ENCODE data around the gene CMTM5.
"Not testable (repeated sequence)": the region's sequence is repeated elsewhere in the genome, so short reads cannot be mapped to it uniquely, and the experiment has no call there.

CMTM5 gene

DNA sequence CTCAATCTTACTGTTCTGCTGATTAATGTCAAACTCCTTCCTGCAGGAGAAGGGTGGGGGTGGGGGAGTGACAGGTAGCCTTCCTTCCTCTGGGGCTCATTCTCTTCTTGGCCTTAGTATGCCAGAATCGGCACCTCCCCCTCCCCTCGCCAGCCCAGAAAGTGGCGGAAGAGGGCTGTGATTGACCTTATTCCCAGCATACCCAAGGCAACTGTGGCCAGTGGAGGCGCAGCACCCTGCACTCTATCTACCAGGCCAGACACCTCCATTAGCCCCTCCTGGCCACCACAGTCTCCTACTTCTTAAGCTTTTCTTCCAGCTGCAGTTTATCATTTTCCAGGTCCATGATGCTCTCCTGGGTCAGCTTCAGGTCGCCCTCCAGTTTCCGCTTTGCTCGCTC, 15.8 kb downstream of the CMTM5 start:
- Histone ChIP-seq H3K36me3 (ENCODE audit: control insufficient read depth in 5 of 5, insufficient read depth in 5 of 5, low read length in 5 of 5) (no peaks in the 10 kb centered on the region), H3K4me1 (ENCODE audit: control insufficient read depth in 5 of 5, insufficient read depth in 5 of 5, low read length in 5 of 5) (no peaks in the 10 kb centered on the region), H3K27me3 (ENCODE audit: control insufficient read depth in 5 of 5, insufficient read depth in 4 of 5, low read length in 5 of 5) (peaks cover 0 to 13% (median 5%) of the 10 kb centered on the region in 5 donors), H3K4me3 (ENCODE audit: low read depth in 1 of 5, low read length in 5 of 5) (no peak overlapping the region), H3K9me3 (ENCODE audit: control insufficient read depth in 5 of 5, low read length in 5 of 5) (no peaks in the 10 kb centered on the region), H3K9ac (ENCODE audit: low read length in 5 of 5) (no peak overlapping the region), H3K27ac (ENCODE audit: low read depth, low read length) (no peak overlapping the region)

- Histone ChIP-seq H3K9me3 (ENCODE audit: control insufficient read depth in 5 of 5, low read length in 5 of 5) (no peaks in the 10 kb centered on the region), H3K27ac (ENCODE audit: low read depth, low read length) (no peak overlapping the region), H3K4me3 (ENCODE audit: low read depth in 1 of 5, low read length in 5 of 5) (no peak overlapping the region), H3K9ac (ENCODE audit: low read length in 5 of 5) (no peak overlapping the region), H3K4me1 (ENCODE audit: control insufficient read depth in 5 of 5, insufficient read depth in 5 of 5, low read length in 5 of 5) (no peaks in the 10 kb centered on the region), H3K36me3 (ENCODE audit: control insufficient read depth in 5 of 5, insufficient read depth in 5 of 5, low read length in 5 of 5) (no peaks in the 10 kb centered on the region), H3K27me3 (ENCODE audit: control insufficient read depth in 5 of 5, insufficient read depth in 4 of 5, low read length in 5 of 5) (peaks cover 0 to 4% (median 0%) of the 10 kb centered on the region in 5 donors)
Measured at GRCh38 chr14:23396126-23396525, 19.3 kb downstream of the CMTM5 start.

GRCh38 chr14:23396781-23397407, 20.0 kb downstream of the CMTM5 start:
- H3K4me1 ChIP-seq (ENCODE audit: control insufficient read depth in 5 of 5, insufficient read depth in 5 of 5, low read length in 5 of 5): no peaks in the 10 kb centered on the region
- no peak overlapping the region for H3K9ac ChIP-seq (ENCODE audit: low read length in 5 of 5)
- H3K36me3 ChIP-seq (ENCODE audit: control insufficient read depth in 5 of 5, insufficient read depth in 5 of 5, low read length in 5 of 5): no peaks in the 10 kb centered on the region
- no peak overlapping the region for H3K4me3 ChIP-seq (ENCODE audit: low read depth in 1 of 5, low read length in 5 of 5)
- H3K27me3 ChIP-seq (ENCODE audit: control insufficient read depth in 5 of 5, insufficient read depth in 4 of 5, low read length in 5 of 5): peaks cover 0 to 4% (median 1%) of the 10 kb centered on the region in 5 donors
- no peak overlapping the region for H3K27ac ChIP-seq (ENCODE audit: low read depth, low read length)
- no peaks in the 10 kb centered on the region for H3K9me3 ChIP-seq (ENCODE audit: control insufficient read depth in 5 of 5, low read length in 5 of 5)

DNA sequence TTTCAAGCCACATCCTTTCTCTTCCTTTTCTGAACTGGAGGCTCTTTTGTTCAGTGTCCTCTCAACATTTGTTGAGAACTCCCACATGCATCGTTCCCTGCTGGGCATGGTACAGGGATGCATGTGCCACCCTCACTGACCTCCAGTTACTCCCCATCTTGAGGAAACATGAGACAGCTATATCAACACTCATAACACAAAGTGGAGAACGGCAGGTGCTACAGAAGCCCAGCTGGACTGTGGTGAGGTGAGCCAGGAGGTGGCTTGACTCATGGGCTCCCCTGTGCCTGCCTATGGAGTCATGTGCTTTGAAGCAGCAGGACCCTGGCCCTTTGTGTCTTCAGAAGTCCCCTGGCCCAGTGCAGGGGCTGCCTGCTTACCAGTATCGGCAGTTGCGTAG, 21.5 kb downstream of the CMTM5 start:
- Histone ChIP-seq H3K4me3 (ENCODE audit: low read depth in 1 of 5, low read length in 5 of 5) (no peak overlapping the region), H3K9me3 (ENCODE audit: control insufficient read depth in 5 of 5, low read length in 5 of 5) (no peaks in the 10 kb centered on the region), H3K27me3 (ENCODE audit: control insufficient read depth in 5 of 5, insufficient read depth in 4 of 5, low read length in 5 of 5) (peaks cover 0 to 9% (median 4%) of the 10 kb centered on the region in 5 donors), H3K9ac (ENCODE audit: low read length in 5 of 5) (no peak overlapping the region), H3K36me3 (ENCODE audit: control insufficient read depth in 5 of 5, insufficient read depth in 5 of 5, low read length in 5 of 5) (no peaks in the 10 kb centered on the region), H3K4me1 (ENCODE audit: control insufficient read depth in 5 of 5, insufficient read depth in 5 of 5, low read length in 5 of 5) (no peaks in the 10 kb centered on the region), H3K27ac (ENCODE audit: low read depth, low read length) (no peak overlapping the region)

DNA sequence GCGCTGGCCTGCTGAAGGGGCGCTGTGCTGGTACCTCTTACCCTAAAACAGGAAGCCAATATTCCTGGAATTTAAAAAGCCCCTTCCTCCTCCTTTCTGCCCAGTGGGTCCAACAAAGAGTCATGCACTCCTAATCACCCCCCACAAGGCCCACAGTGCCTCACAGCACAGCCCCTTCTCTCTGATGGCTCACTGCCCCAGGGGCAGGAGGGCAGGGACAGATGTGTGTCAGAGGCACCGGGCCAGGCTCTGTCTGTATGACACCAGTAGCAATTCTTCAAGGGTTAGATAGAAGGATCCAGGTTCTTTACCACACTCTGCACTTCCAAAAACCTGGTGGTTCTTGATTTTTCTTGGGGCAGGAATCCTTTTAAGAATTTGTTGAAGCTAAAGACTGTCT, 22.3 kb downstream of the CMTM5 start:
- Histone ChIP-seq H3K9ac (ENCODE audit: low read length in 5 of 5) (no peak overlapping the region), H3K4me1 (ENCODE audit: control insufficient read depth in 5 of 5, insufficient read depth in 5 of 5, low read length in 5 of 5) (no peaks in the 10 kb centered on the region), H3K9me3 (ENCODE audit: control insufficient read depth in 5 of 5, low read length in 5 of 5) (no peaks in the 10 kb centered on the region), H3K27me3 (ENCODE audit: control insufficient read depth in 5 of 5, insufficient read depth in 4 of 5, low read length in 5 of 5) (peaks cover 0 to 9% (median 4%) of the 10 kb centered on the region in 5 donors), H3K4me3 (ENCODE audit: low read depth in 1 of 5, low read length in 5 of 5) (no peak overlapping the region), H3K27ac (ENCODE audit: low read depth, low read length) (no peak overlapping the region), H3K36me3 (ENCODE audit: control insufficient read depth in 5 of 5, insufficient read depth in 5 of 5, low read length in 5 of 5) (no peaks in the 10 kb centered on the region)

DNA sequence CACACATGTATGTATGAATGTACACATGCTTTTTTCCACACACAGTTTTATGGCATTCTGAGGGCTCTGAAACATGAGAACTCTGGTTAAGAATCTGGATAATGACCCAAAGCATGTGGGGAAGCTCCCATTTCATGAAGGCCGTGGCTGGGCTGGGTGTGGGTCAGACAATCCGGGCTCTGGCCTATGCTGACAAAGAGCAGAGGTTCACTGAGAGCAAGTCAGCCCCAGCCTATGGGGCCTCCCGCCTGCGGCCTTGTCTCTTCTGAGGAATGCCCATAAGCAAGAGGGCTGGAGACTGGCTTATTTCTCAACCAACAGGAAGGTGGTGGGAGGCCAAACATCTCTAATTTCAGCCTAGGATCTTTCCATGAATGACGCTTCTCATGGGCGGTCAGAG, 22.7 kb downstream of the CMTM5 start:
- no peak overlapping the region for H3K27ac ChIP-seq (ENCODE audit: low read depth, low read length)
- H3K4me3 ChIP-seq (ENCODE audit: low read depth in 1 of 5, low read length in 5 of 5): no peak overlapping the region
- H3K9ac ChIP-seq (ENCODE audit: low read length in 5 of 5): no peak overlapping the region
- H3K36me3 ChIP-seq (ENCODE audit: control insufficient read depth in 5 of 5, insufficient read depth in 5 of 5, low read length in 5 of 5): no peaks in the 10 kb centered on the region
- no peaks in the 10 kb centered on the region for H3K9me3 ChIP-seq (ENCODE audit: control insufficient read depth in 5 of 5, low read length in 5 of 5)
- no peaks in the 10 kb centered on the region for H3K4me1 ChIP-seq (ENCODE audit: control insufficient read depth in 5 of 5, insufficient read depth in 5 of 5, low read length in 5 of 5)
- peaks cover 2 to 13% (median 4%) of the 10 kb centered on the region in 5 donors for H3K27me3 ChIP-seq (ENCODE audit: control insufficient read depth in 5 of 5, insufficient read depth in 4 of 5, low read length in 5 of 5)

GRCh38 chr14:23400496-23401149, 23.8 kb downstream of the CMTM5 start:
- not testable (repeated sequence) for H3K9me3 ChIP-seq (ENCODE audit: control insufficient read depth in 5 of 5, low read length in 5 of 5); H3K4me1 ChIP-seq (ENCODE audit: control insufficient read depth in 5 of 5, insufficient read depth in 5 of 5, low read length in 5 of 5); H3K4me3 ChIP-seq (ENCODE audit: low read depth in 1 of 5, low read length in 5 of 5); H3K27ac ChIP-seq (ENCODE audit: low read depth, low read length); H3K36me3 ChIP-seq (ENCODE audit: control insufficient read depth in 5 of 5, insufficient read depth in 5 of 5, low read length in 5 of 5); H3K9ac ChIP-seq (ENCODE audit: low read length in 5 of 5)
- peaks cover 2 to 21% (median 10%) of the 10 kb centered on the region in 5 donors for H3K27me3 ChIP-seq (ENCODE audit: control insufficient read depth in 5 of 5, insufficient read depth in 4 of 5, low read length in 5 of 5)

- H3K27ac ChIP-seq (ENCODE audit: low read depth, low read length): no peak overlapping the region
- H3K27me3 ChIP-seq (ENCODE audit: control insufficient read depth in 5 of 5, insufficient read depth in 4 of 5, low read length in 5 of 5): peaks cover 2 to 24% (median 15%) of the 10 kb centered on the region in 5 donors
- no peaks in the 10 kb centered on the region for H3K36me3 ChIP-seq (ENCODE audit: control insufficient read depth in 5 of 5, insufficient read depth in 5 of 5, low read length in 5 of 5)
- H3K4me1 ChIP-seq (ENCODE audit: control insufficient read depth in 5 of 5, insufficient read depth in 5 of 5, low read length in 5 of 5): no peaks in the 10 kb centered on the region
- H3K4me3 ChIP-seq (ENCODE audit: low read depth in 1 of 5, low read length in 5 of 5): no peak overlapping the region
- H3K9ac ChIP-seq (ENCODE audit: low read length in 5 of 5): no peak overlapping the region
- H3K9me3 ChIP-seq (ENCODE audit: control insufficient read depth in 5 of 5, low read length in 5 of 5): no peaks in the 10 kb centered on the region
Measured at GRCh38 chr14:23401291-23401690, 24.4 kb downstream of the CMTM5 start.

- Histone ChIP-seq H3K27ac (ENCODE audit: low read depth, low read length) (no peak overlapping the region), H3K36me3 (ENCODE audit: control insufficient read depth in 5 of 5, insufficient read depth in 5 of 5, low read length in 5 of 5) (no peaks in the 10 kb centered on the region), H3K9me3 (ENCODE audit: control insufficient read depth in 5 of 5, low read length in 5 of 5) (no peaks in the 10 kb centered on the region), H3K9ac (ENCODE audit: low read length in 5 of 5) (no peak overlapping the region), H3K4me3 (ENCODE audit: low read depth in 1 of 5, low read length in 5 of 5) (no peak overlapping the region), H3K27me3 (ENCODE audit: control insufficient read depth in 5 of 5, insufficient read depth in 4 of 5, low read length in 5 of 5) (peaks cover 2 to 32% (median 19%) of the 10 kb centered on the region in 5 donors), H3K4me1 (ENCODE audit: control insufficient read depth in 5 of 5, insufficient read depth in 5 of 5, low read length in 5 of 5) (no peaks in the 10 kb centered on the region)
Measured at GRCh38 chr14:23402296-23403138, 25.7 kb downstream of the CMTM5 start.

GRCh38 chr14:23403139-23403438, 26.2 kb downstream of the CMTM5 start:
- Histone ChIP-seq H3K27ac (ENCODE audit: low read depth, low read length) (no peak overlapping the region), H3K9me3 (ENCODE audit: control insufficient read depth in 5 of 5, low read length in 5 of 5) (no peaks in the 10 kb centered on the region), H3K4me1 (ENCODE audit: control insufficient read depth in 5 of 5, insufficient read depth in 5 of 5, low read length in 5 of 5) (no peaks in the 10 kb centered on the region), H3K4me3 (ENCODE audit: low read depth in 1 of 5, low read length in 5 of 5) (no peak overlapping the region), H3K27me3 (ENCODE audit: control insufficient read depth in 5 of 5, insufficient read depth in 4 of 5, low read length in 5 of 5) (peaks cover 2 to 32% (median 20%) of the 10 kb centered on the region in 5 donors), H3K9ac (ENCODE audit: low read length in 5 of 5) (no peak overlapping the region), H3K36me3 (ENCODE audit: control insufficient read depth in 5 of 5, insufficient read depth in 5 of 5, low read length in 5 of 5) (no peaks in the 10 kb centered on the region)

All from subcutaneous abdominal adipose tissue (tissue), 5 donors.